Measurements from ENCODE around the gene TRNP1. TPM values are rescaled to one million over a fixed set of nuclear protein-coding genes. Genes with fewer than 3 reads are reported as not detected.

The TRNP1 gene
- polyA plus RNA-seq, 1 donor from 2014 or later = 11.0 TPM

DNA sequence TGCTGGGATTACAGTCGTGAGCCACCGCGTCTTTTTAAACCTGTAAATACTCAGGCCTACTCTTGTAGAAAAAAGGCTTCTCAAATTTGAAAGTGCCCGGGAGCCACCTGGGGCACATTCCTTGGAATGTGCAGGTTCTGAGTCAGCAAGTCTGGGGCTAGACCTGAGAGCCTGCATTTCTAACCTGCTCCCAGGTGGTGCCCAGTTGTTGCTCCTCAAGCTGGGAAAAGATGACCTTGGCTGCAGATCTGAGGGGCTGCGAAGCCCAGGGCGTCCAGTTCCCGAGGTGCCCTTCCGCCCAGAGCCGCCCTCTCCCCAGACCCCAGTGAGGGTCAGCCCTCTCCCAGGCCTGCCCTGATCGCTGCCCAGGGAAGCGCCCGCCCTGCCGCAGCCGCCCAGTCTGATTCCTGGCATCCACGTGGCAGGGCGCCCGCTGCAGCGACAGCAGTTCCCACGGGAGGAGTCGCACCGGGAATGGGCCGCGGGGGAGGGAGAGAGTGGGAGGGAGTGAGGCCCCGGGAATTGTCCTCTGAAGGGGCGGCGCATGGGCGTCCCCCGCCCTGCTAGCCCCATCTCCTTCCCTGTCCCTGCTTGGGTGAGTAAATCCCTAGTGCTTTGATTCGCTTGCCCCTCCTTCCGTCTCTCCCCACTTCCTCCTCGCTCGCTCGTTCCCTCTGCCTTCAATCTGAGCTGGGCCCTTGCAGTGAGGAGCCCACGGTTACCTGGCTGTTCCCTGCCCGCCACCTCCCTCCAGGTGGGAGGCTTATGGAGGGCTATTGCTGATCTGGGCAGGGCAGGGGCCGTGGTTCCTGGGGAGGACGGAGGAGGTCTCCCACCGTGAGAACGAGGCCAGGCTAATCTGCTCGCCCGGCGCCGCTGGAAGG is 38.0 kb downstream of the TRNP1 start:
- Histone ChIP-seq H3K9ac (ENCODE audit: low read length) (no peak overlapping the region), H3K9me2 (ENCODE audit: insufficient read depth, low read length) (no peaks in the 10 kb centered on the region), H3F3A (ENCODE audit: insufficient read depth, low read length, poor library complexity, severe bottlenecking) (no peaks in the 10 kb centered on the region), H3K27ac (ENCODE audit: low read length) (no peak overlapping the region), H3K4me3 (ENCODE audit: low read length) (no peak overlapping the region), H3K36me3 (ENCODE audit: insufficient read depth, low read length) (no peaks in the 10 kb centered on the region), H3K79me2 (replicated peaks; ENCODE audit: insufficient read depth, low read length) (no peaks in the 10 kb centered on the region), H3K4me2 (ENCODE audit: low read length) (no peak overlapping the region), H2AFZ (ENCODE audit: low read depth, low read length) (no peak overlapping the region), H3K9me3 (ENCODE audit: low read length) (no peaks in the 10 kb centered on the region), H4K20me1 (ENCODE audit: insufficient read depth) (no peaks in the 10 kb centered on the region), H3K27me3 (ENCODE audit: insufficient read depth, low read depth, low read length) (no peaks in the 10 kb centered on the region)
- TF ChIP-seq CTCF (IDR thresholded peaks at IDR 0.05; ENCODE audit: poor library complexity, severe bottlenecking) (no peak), SMC3 (conservative IDR thresholded peaks at IDR 0.05; ENCODE audit: poor library complexity) (no peak), RAD21 (conservative IDR thresholded peaks at IDR 0.05) (no peak), EP300 (conservative IDR thresholded peaks at IDR 0.05; ENCODE audit: poor library complexity, severe bottlenecking) (no peak), EZH2 (IDR thresholded peaks at IDR 0.05; ENCODE audit: borderline replicate concordance, insufficient read depth, low read length, poor library complexity, severe bottlenecking) (no peak), POLR2AphosphoS5 (IDR thresholded peaks at IDR 0.05) (no peak), TAF1 (IDR thresholded peaks at IDR 0.05; ENCODE audit: low read depth) (no peak), MXI1 (conservative IDR thresholded peaks at IDR 0.05; ENCODE audit: poor library complexity, severe bottlenecking) (no peak)
- TF ChIP-seq, protein P1, sequence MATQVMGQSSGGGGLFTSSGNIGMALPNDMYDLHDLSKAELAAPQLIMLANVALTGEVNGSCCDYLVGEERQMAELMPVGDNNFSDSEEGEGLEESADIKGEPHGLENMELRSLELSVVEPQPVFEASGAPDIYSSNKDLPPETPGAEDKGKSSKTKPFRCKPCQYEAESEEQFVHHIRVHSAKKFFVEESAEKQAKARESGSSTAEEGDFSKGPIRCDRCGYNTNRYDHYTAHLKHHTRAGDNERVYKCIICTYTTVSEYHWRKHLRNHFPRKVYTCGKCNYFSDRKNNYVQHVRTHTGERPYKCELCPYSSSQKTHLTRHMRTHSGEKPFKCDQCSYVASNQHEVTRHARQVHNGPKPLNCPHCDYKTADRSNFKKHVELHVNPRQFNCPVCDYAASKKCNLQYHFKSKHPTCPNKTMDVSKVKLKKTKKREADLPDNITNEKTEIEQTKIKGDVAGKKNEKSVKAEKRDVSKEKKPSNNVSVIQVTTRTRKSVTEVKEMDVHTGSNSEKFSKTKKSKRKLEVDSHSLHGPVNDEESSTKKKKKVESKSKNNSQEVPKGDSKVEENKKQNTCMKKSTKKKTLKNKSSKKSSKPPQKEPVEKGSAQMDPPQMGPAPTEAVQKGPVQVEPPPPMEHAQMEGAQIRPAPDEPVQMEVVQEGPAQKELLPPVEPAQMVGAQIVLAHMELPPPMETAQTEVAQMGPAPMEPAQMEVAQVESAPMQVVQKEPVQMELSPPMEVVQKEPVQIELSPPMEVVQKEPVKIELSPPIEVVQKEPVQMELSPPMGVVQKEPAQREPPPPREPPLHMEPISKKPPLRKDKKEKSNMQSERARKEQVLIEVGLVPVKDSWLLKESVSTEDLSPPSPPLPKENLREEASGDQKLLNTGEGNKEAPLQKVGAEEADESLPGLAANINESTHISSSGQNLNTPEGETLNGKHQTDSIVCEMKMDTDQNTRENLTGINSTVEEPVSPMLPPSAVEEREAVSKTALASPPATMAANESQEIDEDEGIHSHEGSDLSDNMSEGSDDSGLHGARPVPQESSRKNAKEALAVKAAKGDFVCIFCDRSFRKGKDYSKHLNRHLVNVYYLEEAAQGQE (IDR thresholded peaks at IDR 0.05; ENCODE audit: borderline replicate concordance) = no peak

DNA sequence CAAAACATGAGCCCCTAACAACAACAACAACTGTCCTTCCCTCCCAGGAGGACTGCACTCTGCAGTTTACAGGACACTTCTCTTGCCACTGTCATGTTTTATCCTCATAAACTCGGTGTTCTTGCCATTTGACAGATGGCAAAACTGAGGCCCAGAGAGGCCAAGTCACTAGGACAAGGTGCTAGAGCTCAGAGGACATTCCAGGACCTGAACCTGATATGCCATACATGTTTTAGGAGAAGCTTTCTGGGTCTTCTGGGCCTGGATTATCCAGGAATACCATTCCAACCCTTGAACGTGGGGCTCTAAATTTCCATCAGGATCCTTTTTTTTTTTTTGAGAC is 38.6 kb downstream of the TRNP1 start:
- no peaks in the 10 kb centered on the region for H3K9me2 ChIP-seq (ENCODE audit: insufficient read depth, low read length)
- no peak overlapping the region for H3K4me3 ChIP-seq (ENCODE audit: low read length)
- H3F3A ChIP-seq (ENCODE audit: insufficient read depth, low read length, poor library complexity, severe bottlenecking) = no peaks in the 10 kb centered on the region
- H4K20me1 ChIP-seq (ENCODE audit: insufficient read depth) = no peaks in the 10 kb centered on the region
- no peaks in the 10 kb centered on the region for H3K27me3 ChIP-seq (ENCODE audit: insufficient read depth, low read depth, low read length)
- H3K27ac ChIP-seq (ENCODE audit: low read length) = no peak overlapping the region
- no peak overlapping the region for H3K4me2 ChIP-seq (ENCODE audit: low read length)
- no peaks in the 10 kb centered on the region for H3K79me2 ChIP-seq (replicated peaks; ENCODE audit: insufficient read depth, low read length)
- no peak overlapping the region for H2AFZ ChIP-seq (ENCODE audit: low read depth, low read length)
- TF ChIP-seq EP300 (conservative IDR thresholded peaks at IDR 0.05; ENCODE audit: poor library complexity, severe bottlenecking) (no peak), RAD21 (conservative IDR thresholded peaks at IDR 0.05) (no peak), EZH2 (IDR thresholded peaks at IDR 0.05; ENCODE audit: borderline replicate concordance, insufficient read depth, low read length, poor library complexity, severe bottlenecking) (no peak), MXI1 (conservative IDR thresholded peaks at IDR 0.05; ENCODE audit: poor library complexity, severe bottlenecking) (no peak), CTCF (IDR thresholded peaks at IDR 0.05; ENCODE audit: poor library complexity, severe bottlenecking) (no peak), POLR2AphosphoS5 (IDR thresholded peaks at IDR 0.05) (no peak), SMC3 (conservative IDR thresholded peaks at IDR 0.05; ENCODE audit: poor library complexity) (no peak), TAF1 (IDR thresholded peaks at IDR 0.05; ENCODE audit: low read depth) (no peak)
- TF ChIP-seq, protein P1 (IDR thresholded peaks at IDR 0.05; ENCODE audit: borderline replicate concordance) = no peak
- no peak overlapping the region for H3K9ac ChIP-seq (ENCODE audit: low read length)
- no peaks in the 10 kb centered on the region for H3K36me3 ChIP-seq (ENCODE audit: insufficient read depth, low read length)
- no peaks in the 10 kb centered on the region for H3K9me3 ChIP-seq (ENCODE audit: low read length)
